Activated T-helper 2 cell treated with anti-CD3 and anti-CD28 coated beads, Interferon-gamma antibody, Interleukin-2, Interleukin-4, amounts not matched to agents 10 μg/mL and 5 μg/mL and 100 μg/mL, durations not matched to agents 14 hours and 24 hours and 36 hours (primary cell): ENCODE results near the gene WDR5. TPM values are rescaled to one million over a fixed set of nuclear protein-coding genes. Genes with fewer than 3 reads are reported as not detected.

Experiments
- DNase-seq: peaks from one replicate; pipeline ENCODE4 v3.0.0; 2021; ENCODE audit warnings: low spot score
- H3K27ac Mint-ChIP-seq: one replicate; pipeline ENCODE4 v1.8.0; 2021; ENCODE audit warnings: mixed read lengths
- H3K27me3 Mint-ChIP-seq: one replicate; pipeline ENCODE4 v1.8.0; 2021; ENCODE audit warnings: low read depth, mixed read lengths
- H3K36me3 Mint-ChIP-seq: one replicate; pipeline ENCODE4 v1.8.0; 2021; ENCODE audit warnings: low read depth, mixed read lengths
- H3K4me1 Mint-ChIP-seq: one replicate; pipeline ENCODE4 v1.8.0; 2021; ENCODE audit warnings: low read depth, mixed read lengths
- H3K4me3 Mint-ChIP-seq: one replicate; pipeline ENCODE4 v1.8.0; 2021; ENCODE audit warnings: low read depth, mild to moderate bottlenecking, moderate library complexity, mixed read lengths
- H3K9me3 Mint-ChIP-seq: one replicate; pipeline ENCODE4 v1.8.0; 2021; ENCODE audit warnings: mixed read lengths
- intact Hi-C: fragments of 100-400 bp; cut with micrococcal nuclease; formaldehyde crosslinking; loops from one replicate; pipeline ENCODE4 v1.15.1; 2023
- total RNA-seq: library from RNA; stranded (reverse); gene quantifications from 2 replicates; pipeline ENCODE4 v1.2.3, GENCODE V29; 2022

WDR5 gene
- total RNA-seq, 1 donor from 2014 or later: 58.9 TPM

DNA sequence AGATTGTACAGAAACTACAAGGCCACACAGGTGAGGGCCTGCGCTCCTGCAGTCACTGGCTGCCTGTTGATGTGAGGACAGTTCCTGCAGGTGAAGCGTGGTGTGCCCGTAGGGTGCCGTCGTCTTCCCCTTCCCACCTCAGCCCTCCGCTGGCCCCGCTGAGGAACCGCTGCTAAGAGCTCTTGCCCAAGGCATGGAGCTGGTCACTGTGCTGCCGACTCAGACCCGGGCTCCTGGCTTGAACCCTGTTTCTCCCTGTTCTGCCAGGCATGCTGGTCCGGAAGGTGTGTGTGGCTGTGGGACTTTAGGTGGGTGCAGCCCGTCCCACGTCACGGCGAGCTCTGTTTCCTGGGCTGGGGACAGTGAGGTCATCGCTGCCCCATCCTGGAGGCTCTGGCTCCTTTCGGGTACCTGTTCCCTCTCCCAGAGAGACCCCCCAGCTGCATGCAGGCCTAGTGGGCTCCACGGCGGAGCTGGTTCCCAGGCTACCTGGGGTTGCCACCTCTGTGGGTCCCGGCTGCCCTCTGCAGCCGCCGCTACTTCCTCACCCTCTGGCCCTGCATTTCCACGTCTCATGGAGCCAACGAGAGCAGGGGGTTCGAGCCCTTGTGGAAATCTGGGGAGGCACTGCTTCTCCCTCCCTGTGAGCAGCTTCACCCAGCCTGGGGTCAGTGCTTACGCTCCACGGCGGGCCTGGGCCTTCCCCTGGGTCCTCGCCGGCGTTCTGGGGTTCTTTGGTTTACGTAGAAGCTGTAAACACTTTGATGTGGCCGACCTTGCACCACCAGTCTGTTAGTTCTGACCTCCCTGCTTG lies 20.9 kb downstream of the WDR5 start:
- no peaks in the 10 kb centered on the region for H3K9me3 Mint-ChIP-seq
- no peaks in the 10 kb centered on the region for H3K4me1 Mint-ChIP-seq
- peaks cover 56% of the 10 kb centered on the region for H3K36me3 Mint-ChIP-seq
- DNase-seq: no peak
- no peaks in the 10 kb centered on the region for H3K27me3 Mint-ChIP-seq
- H3K4me3 Mint-ChIP-seq: no peak overlapping the region
- H3K27ac Mint-ChIP-seq: no peak overlapping the region
- intact Hi-C loops: no loop called here

- Mint-ChIP-seq H3K27ac (no peak overlapping the region), H3K9me3 (no peaks in the 10 kb centered on the region), H3K4me1 (peaks cover 6% of the 10 kb centered on the region), H3K4me3 (no peak overlapping the region), H3K36me3 (peaks cover 51% of the 10 kb centered on the region), H3K27me3 (no peaks in the 10 kb centered on the region)
- intact Hi-C loops: no loop called here
- no peak for DNase-seq
These were observed 21.6 kb downstream of the WDR5 start for GRCh38 chr9:134157378-134157885.

GRCh38 chr9:134158242-134158641 lies 22.4 kb downstream of the WDR5 start:
- H3K27ac Mint-ChIP-seq: no peak overlapping the region
- no peak for DNase-seq
- peaks cover 44% of the 10 kb centered on the region for H3K36me3 Mint-ChIP-seq
- intact Hi-C loops: no loop called here
- H3K27me3 Mint-ChIP-seq: no peaks in the 10 kb centered on the region
- no peaks in the 10 kb centered on the region for H3K9me3 Mint-ChIP-seq
- no peak overlapping the region for H3K4me3 Mint-ChIP-seq
- peaks cover 6% of the 10 kb centered on the region for H3K4me1 Mint-ChIP-seq

DNA sequence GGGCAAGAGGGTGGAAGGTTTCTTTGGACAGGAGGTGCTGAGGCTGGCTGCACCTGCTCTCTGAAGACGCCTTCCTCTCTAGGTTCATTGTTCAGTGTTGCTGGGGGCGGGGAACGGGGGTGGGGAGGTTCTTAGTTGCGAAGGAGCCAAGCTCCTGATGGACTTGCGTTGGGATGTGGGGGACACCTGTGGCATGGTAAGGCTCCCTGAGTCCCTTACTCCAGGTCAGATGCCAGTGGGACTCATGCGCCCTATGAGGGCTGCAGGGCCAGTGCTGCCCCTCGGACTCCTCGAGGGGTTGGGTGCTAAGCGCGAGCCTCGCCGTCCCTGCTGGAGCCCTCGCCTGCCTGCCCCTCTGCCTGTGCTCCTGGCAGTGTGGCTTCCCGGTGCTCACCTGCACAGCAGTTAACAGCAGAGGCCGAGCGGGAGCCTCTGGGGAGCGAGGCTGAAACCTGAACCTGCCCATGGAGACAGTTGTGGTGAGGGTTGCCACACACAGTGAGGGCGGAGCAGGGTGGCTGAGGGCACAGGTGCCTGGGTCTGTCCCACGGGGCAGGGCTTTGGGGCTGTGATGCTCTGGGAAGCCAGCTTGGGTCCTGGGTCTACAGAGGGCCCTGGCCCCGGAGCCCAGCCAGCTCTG lies 23.0 kb downstream of the WDR5 start:
- Mint-ChIP-seq H3K4me1 (peaks cover 9% of the 10 kb centered on the region), H3K27ac (no peak overlapping the region), H3K9me3 (no peaks in the 10 kb centered on the region), H3K4me3 (no peak overlapping the region), H3K27me3 (no peaks in the 10 kb centered on the region), H3K36me3 (peaks cover 41% of the 10 kb centered on the region)
- no peak for DNase-seq
- intact Hi-C loops: no loop called here

- H3K27me3 Mint-ChIP-seq: no peaks in the 10 kb centered on the region
These were observed 23.8 kb downstream of the WDR5 start for GRCh38 chr9:134159566-134160245.

GRCh38 chr9:134161647-134162046 lies 25.8 kb downstream of the WDR5 start:
- Mint-ChIP-seq H3K36me3 (peaks cover 23% of the 10 kb centered on the region), H3K27ac (peak overlapping the region; percentile 62), H3K9me3 (no peaks in the 10 kb centered on the region), H3K4me1 (peaks cover 9% of the 10 kb centered on the region), H3K27me3 (no peaks in the 10 kb centered on the region), H3K4me3 (no peak overlapping the region)
- intact Hi-C loops: loop anchor here (10.0 kb wide), 1 partner anchor 163 kb away; the partner anchor contains the start of gene RXRA
- DNase-seq: no peak

More at GRCh38 chr9:134159566-134160245, 23.8 kb downstream of the WDR5 start:
- DNase-seq: no peak
- peaks cover 9% of the 10 kb centered on the region for H3K4me1 Mint-ChIP-seq
- intact Hi-C loops: loop anchor here (10.0 kb wide), 1 partner anchor 165 kb away; the partner anchor contains the start of gene RXRA
- H3K9me3 Mint-ChIP-seq: no peaks in the 10 kb centered on the region
- H3K4me3 Mint-ChIP-seq: no peak overlapping the region
- H3K36me3 Mint-ChIP-seq: peaks cover 40% of the 10 kb centered on the region
- H3K27ac Mint-ChIP-seq: no peak overlapping the region

DNA sequence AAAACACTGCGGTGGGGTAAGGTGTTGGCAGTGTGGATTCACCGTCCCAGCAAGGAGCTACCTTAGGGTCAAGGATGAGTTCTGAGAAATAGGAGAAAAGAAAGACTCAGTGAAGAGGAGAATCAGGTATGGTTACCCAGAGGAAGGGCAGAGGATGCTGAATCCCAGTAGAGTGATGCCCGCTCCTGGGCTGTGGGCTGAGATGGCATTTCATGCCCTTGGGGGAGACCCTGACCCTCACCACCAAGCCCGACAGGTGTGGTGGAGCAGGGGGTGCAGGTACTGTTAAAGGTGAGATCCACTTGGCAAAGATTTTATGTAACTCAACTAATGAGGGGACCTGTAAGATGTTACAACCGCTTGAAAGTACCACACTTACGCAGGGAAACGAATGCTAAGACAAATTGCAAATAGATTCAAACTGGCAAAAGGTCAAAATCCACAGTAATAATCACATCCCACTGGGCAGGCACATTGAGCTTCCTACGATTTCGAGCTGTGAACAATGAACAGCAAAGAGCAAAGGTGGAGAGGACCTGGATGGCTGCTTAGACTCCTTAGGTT lies 26.4 kb downstream of the WDR5 start:
- Mint-ChIP-seq H3K27me3 (no peaks in the 10 kb centered on the region), H3K4me1 (peaks cover 9% of the 10 kb centered on the region), H3K36me3 (peaks cover 19% of the 10 kb centered on the region), H3K4me3 (peak overlapping the region; percentile 37), H3K9me3 (no peaks in the 10 kb centered on the region), H3K27ac (peak overlapping the region; percentile 62)
- no peak for DNase-seq
- intact Hi-C loops: loop anchor here (10.0 kb wide), 1 partner anchor 163 kb away; the partner anchor contains the start of gene RXRA

GRCh38 chr9:134162926-134163370 lies 27.1 kb downstream of the WDR5 start:
- Mint-ChIP-seq H3K36me3 (peaks cover 15% of the 10 kb centered on the region), H3K4me1 (peaks cover 9% of the 10 kb centered on the region), H3K9me3 (no peaks in the 10 kb centered on the region), H3K27me3 (no peaks in the 10 kb centered on the region), H3K27ac (no peak overlapping the region), H3K4me3 (peak overlapping the region; percentile 37)
- no peak for DNase-seq
- intact Hi-C loops: loop anchor here (10.0 kb wide), 1 partner anchor 162 kb away; the partner anchor contains the start of gene RXRA

DNA sequence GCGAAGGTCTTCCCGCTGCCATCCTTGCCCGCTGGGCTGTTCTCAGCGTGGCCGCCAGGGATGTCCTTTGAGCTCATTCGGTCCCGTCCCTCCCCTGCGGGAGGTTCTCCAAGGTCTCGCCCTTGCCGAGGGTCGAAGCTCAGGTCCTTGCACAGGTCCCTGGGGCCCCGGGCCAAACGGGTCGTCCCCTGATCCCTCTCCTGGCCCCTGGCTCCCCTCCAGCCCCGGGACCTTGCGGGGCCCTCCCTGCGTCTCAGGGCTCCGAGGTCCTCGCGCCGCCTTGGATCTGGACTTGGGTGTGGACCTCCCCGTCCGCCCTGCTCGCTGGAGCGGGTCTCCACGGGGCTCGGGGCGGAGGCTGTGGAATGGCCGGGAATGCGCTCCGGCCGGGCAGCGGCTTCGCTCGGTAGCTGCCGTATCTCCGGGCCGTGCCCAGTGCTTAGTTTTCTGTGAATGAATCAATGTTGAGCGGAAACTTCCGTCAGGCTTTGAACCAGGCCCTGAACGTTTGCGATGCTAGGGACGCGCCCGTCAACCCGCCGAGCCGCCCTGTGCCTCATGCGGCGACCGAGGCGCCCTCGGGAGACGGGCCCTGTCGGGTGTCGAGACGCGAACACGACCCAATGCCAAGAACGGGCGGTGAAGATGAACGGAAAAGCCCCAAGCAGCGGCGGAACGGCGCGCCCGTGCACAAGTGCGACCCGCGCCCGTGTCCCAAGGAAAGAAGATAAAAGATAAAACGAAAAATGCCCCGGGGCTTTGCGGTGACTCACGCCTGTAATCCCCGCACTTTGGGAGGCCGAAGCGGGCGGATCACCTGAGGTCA lies 27.7 kb downstream of the WDR5 start:
- peak; percentile 62 for DNase-seq
- Mint-ChIP-seq H3K4me1 (peaks cover 9% of the 10 kb centered on the region), H3K36me3 (peaks cover 9% of the 10 kb centered on the region), H3K4me3 (no peak overlapping the region), H3K27me3 (no peaks in the 10 kb centered on the region), H3K9me3 (no peaks in the 10 kb centered on the region), H3K27ac (no peak overlapping the region)
- intact Hi-C loops: loop anchor here (1.0 to 10.0 kb wide), 5 partner anchors 27 to 227 kb away; partner anchors contain the start of genes BRD3, BRD3OS, RXRA and WDR5

- Mint-ChIP-seq H3K27ac (no peak overlapping the region), H3K9me3 (no peaks in the 10 kb centered on the region), H3K4me3 (no peak overlapping the region), H3K4me1 (peaks cover 9% of the 10 kb centered on the region), H3K36me3 (peaks cover 5% of the 10 kb centered on the region), H3K27me3 (no peaks in the 10 kb centered on the region)
- DNase-seq: no peak
- intact Hi-C loops: loop anchor here (1.0 to 10.0 kb wide), 5 partner anchors 29 to 226 kb away; partner anchors contain the start of genes BRD3, BRD3OS, RXRA and WDR5
These were observed 29.0 kb downstream of the WDR5 start for GRCh38 chr9:134164879-134165278.

DNA sequence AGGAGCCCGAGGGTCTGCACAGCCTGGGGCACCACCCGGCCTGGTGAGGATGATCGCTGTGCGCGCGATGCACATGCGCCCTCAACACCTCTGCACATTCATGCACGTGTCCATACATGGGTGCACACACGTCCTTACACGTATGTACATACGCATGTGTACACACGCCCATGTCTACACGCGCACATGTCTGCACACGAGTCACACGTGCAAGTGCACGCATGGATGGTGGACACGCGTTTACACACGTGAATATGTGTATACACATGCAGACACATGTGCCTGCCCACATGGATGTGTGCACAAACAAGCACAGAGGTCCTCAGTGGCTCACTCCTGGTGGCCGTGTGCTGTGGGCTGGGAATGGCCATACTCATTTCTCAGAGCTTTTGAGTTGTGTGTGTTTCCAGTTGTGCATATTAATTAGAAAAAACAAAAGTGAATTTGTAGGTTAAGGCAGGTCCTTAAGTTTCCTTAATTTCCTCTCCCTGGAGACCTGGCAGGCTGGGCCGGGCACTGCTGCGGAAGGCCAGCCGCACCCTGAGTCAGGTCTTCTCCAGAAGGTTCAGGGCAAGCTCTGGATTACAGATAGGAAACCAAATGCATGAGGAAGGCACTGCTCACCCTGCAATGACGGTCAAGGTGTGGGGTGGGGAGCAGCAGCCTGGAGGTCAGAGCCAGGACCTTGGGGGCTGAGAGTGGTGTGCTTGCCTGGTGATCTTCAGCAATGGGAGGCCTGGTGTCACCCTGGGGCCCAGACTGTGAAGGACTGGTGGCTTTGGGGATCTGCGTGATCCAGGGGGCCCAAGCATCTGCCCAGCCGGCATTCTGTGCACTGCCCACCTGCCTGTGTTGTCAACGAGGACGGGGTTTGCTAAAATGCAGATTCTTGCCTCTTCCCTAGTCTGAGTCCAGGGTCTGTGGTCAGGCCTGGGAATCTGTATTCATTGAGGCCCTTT lies 29.8 kb downstream of the WDR5 start:
- Mint-ChIP-seq H3K36me3 (no peaks in the 10 kb centered on the region), H3K27ac (no peak overlapping the region), H3K9me3 (no peaks in the 10 kb centered on the region), H3K4me1 (peaks cover 9% of the 10 kb centered on the region), H3K4me3 (no peak overlapping the region), H3K27me3 (no peaks in the 10 kb centered on the region)
- peak; percentile 36 for DNase-seq
- intact Hi-C loops: loop anchor here (2.0 to 10.0 kb wide), 2 partner anchors 159 to 225 kb away; partner anchors contain the start of gene RXRA
